Lower leg skin (tissue), 3 donors: ENCODE results near the gene TNNT2.

Experiments used
- POLR2A ChIP-seq, 2 donors: fragments of 450-650 bp; IDR thresholded peaks; one replicate each; pipeline ENCODE4 v1.6.1; 2016 to 2017; ENCODE audit warnings: antibody characterized with exemption in 2 of 2, mild to moderate bottlenecking in 1 of 2, moderate library complexity in 1 of 2
- TF ChIP-seq, protein P1 (sequence below), 3 donors: fragments of 450-650 bp; IDR thresholded peaks; one replicate each; pipeline ENCODE4 v1.5.1; 2016; ENCODE audit warnings: antibody characterized with exemption in 3 of 3, mild to moderate bottlenecking in 3 of 3, moderate library complexity in 2 of 3

DNA sequence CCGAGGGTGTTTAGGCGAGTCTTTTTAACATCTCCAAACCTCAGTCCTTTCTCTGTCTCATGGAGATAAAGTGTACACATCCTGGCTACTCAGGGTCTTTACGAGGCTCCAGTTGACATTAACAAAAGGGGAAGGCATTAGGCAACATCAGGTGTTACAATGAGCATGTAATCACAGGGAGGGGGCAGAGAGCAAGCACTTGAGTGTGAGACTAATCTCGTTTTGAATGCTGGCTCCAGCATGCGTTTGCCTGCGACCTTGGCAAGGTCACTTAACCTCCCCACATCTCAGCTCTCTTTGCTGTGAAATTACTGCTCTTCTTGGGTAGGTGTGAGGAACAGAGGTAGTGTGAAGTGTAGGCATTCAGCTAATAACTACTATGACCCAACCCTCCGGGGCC is 3.1 kb downstream of the TNNT2 start:
- TF ChIP-seq, protein P1, sequence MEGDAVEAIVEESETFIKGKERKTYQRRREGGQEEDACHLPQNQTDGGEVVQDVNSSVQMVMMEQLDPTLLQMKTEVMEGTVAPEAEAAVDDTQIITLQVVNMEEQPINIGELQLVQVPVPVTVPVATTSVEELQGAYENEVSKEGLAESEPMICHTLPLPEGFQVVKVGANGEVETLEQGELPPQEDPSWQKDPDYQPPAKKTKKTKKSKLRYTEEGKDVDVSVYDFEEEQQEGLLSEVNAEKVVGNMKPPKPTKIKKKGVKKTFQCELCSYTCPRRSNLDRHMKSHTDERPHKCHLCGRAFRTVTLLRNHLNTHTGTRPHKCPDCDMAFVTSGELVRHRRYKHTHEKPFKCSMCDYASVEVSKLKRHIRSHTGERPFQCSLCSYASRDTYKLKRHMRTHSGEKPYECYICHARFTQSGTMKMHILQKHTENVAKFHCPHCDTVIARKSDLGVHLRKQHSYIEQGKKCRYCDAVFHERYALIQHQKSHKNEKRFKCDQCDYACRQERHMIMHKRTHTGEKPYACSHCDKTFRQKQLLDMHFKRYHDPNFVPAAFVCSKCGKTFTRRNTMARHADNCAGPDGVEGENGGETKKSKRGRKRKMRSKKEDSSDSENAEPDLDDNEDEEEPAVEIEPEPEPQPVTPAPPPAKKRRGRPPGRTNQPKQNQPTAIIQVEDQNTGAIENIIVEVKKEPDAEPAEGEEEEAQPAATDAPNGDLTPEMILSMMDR (IDR thresholded peaks at IDR 0.05), result no peak
- no peak for TF ChIP-seq POLR2A (IDR thresholded peaks at IDR 0.05)
